Measurements from ENCODE around the gene RPP25L. TPM values are rescaled to one million over a fixed set of nuclear protein-coding genes. Genes with fewer than 3 reads are reported as not detected.

The RPP25L gene
- total and polyA plus RNA-seq, 2 donors from 2014 or later, result 21.9 to 73.8 TPM

- DNase-seq, result no peak
- Histone ChIP-seq H3K27me3 (ENCODE audit: control insufficient read depth, insufficient read depth, low read length) (peaks cover 13% of the 10 kb centered on the region), H3K4me3 (ENCODE audit: low read length in 3 of 3) (no peak overlapping the region), H3K9me3 (ENCODE audit: control insufficient read depth in 2 of 3, insufficient read depth in 1 of 3, low read length in 3 of 3) (no peaks in the 10 kb centered on the region), H3K36me3 (ENCODE audit: control insufficient read depth in 2 of 3, insufficient read depth in 3 of 3, low read length in 3 of 3) (peaks cover 2 to 7% (median 2%) of the 10 kb centered on the region in 3 donors), H3K27ac (ENCODE audit: low read depth in 2 of 2, low read length in 2 of 2) (no peak overlapping the region), H3K9ac (ENCODE audit: low read length in 3 of 3) (no peak overlapping the region), H3K4me1 (ENCODE audit: control insufficient read depth in 2 of 3, insufficient read depth in 2 of 3, low read depth in 1 of 3, low read length in 3 of 3) (peaks cover 0 to 26% (median 2%) of the 10 kb centered on the region in 3 donors)
- FAIRE-seq, result no peak
- no peak for TF ChIP-seq CTCF (IDR thresholded peaks at IDR 0.05; ENCODE audit: borderline replicate concordance, extremely low read depth, insufficient read depth)
- intact Hi-C loops (cut with DNase I), result no loop called here
Measured at GRCh38 chr9:34633166-34633565, 21.3 kb upstream of the RPP25L start.

- peaks cover 30% of the 10 kb centered on the region for H3K27me3 ChIP-seq (ENCODE audit: control insufficient read depth, insufficient read depth, low read length)
- FAIRE-seq, result no peak
Measured at GRCh38 chr9:34630402-34631154, 18.7 kb upstream of the RPP25L start.

GRCh38 chr9:34629491-34629808, 17.6 kb upstream of the RPP25L start:
- H3K9me3 ChIP-seq (ENCODE audit: control insufficient read depth in 2 of 3, insufficient read depth in 1 of 3, low read length in 3 of 3), result no peaks in the 10 kb centered on the region
- FAIRE-seq (no peak), DNase-seq (no peak)
- intact Hi-C loops (cut with DNase I), result no loop called here
- no peaks in the 10 kb centered on the region for H3K36me3 ChIP-seq (ENCODE audit: control insufficient read depth in 2 of 3, insufficient read depth in 3 of 3, low read length in 3 of 3)
- H3K4me3 ChIP-seq (ENCODE audit: low read length in 3 of 3), result peak overlapping the region in 1 of 3 donors; percentile 52
- no peak overlapping the region for H3K9ac ChIP-seq (ENCODE audit: low read length in 3 of 3)
- peaks cover 37% of the 10 kb centered on the region for H3K27me3 ChIP-seq (ENCODE audit: control insufficient read depth, insufficient read depth, low read length)
- no peak overlapping the region for H3K27ac ChIP-seq (ENCODE audit: low read depth in 2 of 2, low read length in 2 of 2)
- TF ChIP-seq CTCF (IDR thresholded peaks at IDR 0.05; ENCODE audit: borderline replicate concordance, extremely low read depth, insufficient read depth), result no peak
- H3K4me1 ChIP-seq (ENCODE audit: control insufficient read depth in 2 of 3, insufficient read depth in 2 of 3, low read depth in 1 of 3, low read length in 3 of 3), result peaks cover 0 to 11% (median 0%) of the 10 kb centered on the region in 3 donors

More at GRCh38 chr9:34630402-34631154, 18.7 kb upstream of the RPP25L start:
- no peak overlapping the region for H3K9ac ChIP-seq (ENCODE audit: low read length in 3 of 3)
- no peak for DNase-seq
- no peak for TF ChIP-seq CTCF (IDR thresholded peaks at IDR 0.05; ENCODE audit: borderline replicate concordance, extremely low read depth, insufficient read depth)
- H3K4me1 ChIP-seq (ENCODE audit: control insufficient read depth in 2 of 3, insufficient read depth in 2 of 3, low read depth in 1 of 3, low read length in 3 of 3), result peaks cover 0 to 11% (median 0%) of the 10 kb centered on the region in 3 donors
- intact Hi-C loops (cut with DNase I), result no loop called here
- H3K27ac ChIP-seq (ENCODE audit: low read depth in 2 of 2, low read length in 2 of 2), result no peak overlapping the region
- no peak overlapping the region for H3K4me3 ChIP-seq (ENCODE audit: low read length in 3 of 3)
- peaks cover 2 to 7% (median 2%) of the 10 kb centered on the region in 3 donors for H3K36me3 ChIP-seq (ENCODE audit: control insufficient read depth in 2 of 3, insufficient read depth in 3 of 3, low read length in 3 of 3)
- H3K9me3 ChIP-seq (ENCODE audit: control insufficient read depth in 2 of 3, insufficient read depth in 1 of 3, low read length in 3 of 3), result no peaks in the 10 kb centered on the region
